ENCODE results near the gene ATXN7L3B.

The ATXN7L3B gene

GRCh38 chr12:74551291-74551690, 13.7 kb downstream of the ATXN7L3B start:
- no peak for DNase-seq (ENCODE audit: low read depth, low spot score)

- DNase-seq (ENCODE audit: low read depth, low spot score) = no peak
Observed at GRCh38 chr12:74552201-74552600, 14.6 kb downstream of the ATXN7L3B start.

GRCh38 chr12:74559728-74560127, 22.1 kb downstream of the ATXN7L3B start:
- DNase-seq (ENCODE audit: low read depth, low spot score) = no peak

- no peak for DNase-seq (ENCODE audit: low read depth, low spot score)
Observed at GRCh38 chr12:74563927-74564326, 26.3 kb downstream of the ATXN7L3B start.

GRCh38 chr12:74578486-74578885, 40.9 kb downstream of the ATXN7L3B start:
- DNase-seq (ENCODE audit: low read depth, low spot score) = no peak

GRCh38 chr12:74579446-74579845, 41.8 kb downstream of the ATXN7L3B start:
- DNase-seq (ENCODE audit: low read depth, low spot score) = no peak

GRCh38 chr12:74579981-74580380, 42.3 kb downstream of the ATXN7L3B start:
- DNase-seq (ENCODE audit: low read depth, low spot score) = no peak

- DNase-seq (ENCODE audit: low read depth, low spot score) = no peak
Observed at GRCh38 chr12:74581439-74581838, 43.8 kb downstream of the ATXN7L3B start.

- no peak for DNase-seq (ENCODE audit: low read depth, low spot score)
Observed at GRCh38 chr12:74584483-74585062, 46.9 kb downstream of the ATXN7L3B start.

GRCh38 chr12:74586251-74586650, 48.6 kb downstream of the ATXN7L3B start:
- DNase-seq (ENCODE audit: low read depth, low spot score) = no peak

Measured in astrocyte of the hippocampus (primary cell).